Activated CD4-positive, alpha-beta T cell treated with anti-CD3 and anti-CD28 coated beads for 1 hour (primary cell): ENCODE results near the gene COPB2.

Experiments used
- DNase-seq: peaks from one replicate; pipeline ENCODE4 v3.0.0-alpha.2; 2020

The COPB2 gene

GRCh38 chr3:139307601-139308555 lies 81.6 kb downstream of the COPB2 start:
- no peak for DNase-seq
